Activated CD4-positive, alpha-beta T cell treated with anti-CD3 and anti-CD28 coated beads for 48 hours (primary cell): ENCODE measurements around the gene FHOD1.

Source experiments
- DNase-seq: peaks from one replicate; pipeline ENCODE4 v3.0.0-alpha.2; 2020

The FHOD1 gene

DNA sequence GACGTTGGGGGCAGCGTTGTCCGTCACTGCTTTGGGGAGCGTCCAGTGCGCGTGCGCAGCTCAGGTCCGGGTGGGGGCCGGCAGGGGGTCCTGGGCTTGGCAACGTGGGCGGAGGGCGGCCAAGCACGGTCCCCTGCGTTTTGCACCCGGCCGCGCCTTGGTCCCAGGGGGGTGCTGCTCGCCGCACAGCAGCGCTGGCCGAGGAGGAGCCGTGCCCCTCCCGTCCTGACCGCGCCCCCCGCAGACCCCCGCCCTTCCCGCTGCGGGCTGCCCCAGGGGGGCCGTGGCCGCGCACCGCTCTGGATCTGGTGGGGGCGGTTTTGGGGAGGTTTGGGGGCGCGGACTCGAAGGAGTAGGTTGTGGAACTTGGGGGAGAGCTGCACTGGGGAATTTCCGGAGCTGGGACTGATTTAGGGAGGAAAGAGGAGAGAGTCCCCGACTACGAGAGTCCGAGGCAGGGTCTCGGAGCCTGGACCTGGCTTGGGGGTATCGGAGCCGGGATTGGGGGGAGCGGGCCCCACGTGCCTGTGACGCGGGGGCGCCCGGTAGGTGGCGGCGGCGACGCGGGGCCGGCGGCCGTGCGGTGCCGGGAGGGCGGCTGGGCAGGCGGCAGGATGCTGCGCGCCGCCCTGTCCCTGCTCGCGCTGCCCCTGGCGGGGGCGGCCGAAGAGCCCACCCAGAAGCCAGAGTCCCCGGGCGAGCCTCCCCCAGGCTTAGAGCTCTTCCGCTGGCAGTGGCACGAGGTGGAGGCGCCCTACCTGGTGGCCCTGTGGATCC lies 1.3 kb upstream of the FHOD1 start, which contains the start of gene SLC9A5:
Gene SLC9A5, plus strand, starts transcription at position 579 of the 777 bp plus-strand sequence. Its CDS starts 36 bp downstream, at position 615.
- peak; percentile 36 for DNase-seq

- DNase-seq, result no peak
Observed at GRCh38 chr16:67248073-67248400, 756 bp upstream of the FHOD1 start.

GRCh38 chr16:67246756-67247191 lies 507 bp downstream of the FHOD1 start:
- DNase-seq, result no peak

DNA sequence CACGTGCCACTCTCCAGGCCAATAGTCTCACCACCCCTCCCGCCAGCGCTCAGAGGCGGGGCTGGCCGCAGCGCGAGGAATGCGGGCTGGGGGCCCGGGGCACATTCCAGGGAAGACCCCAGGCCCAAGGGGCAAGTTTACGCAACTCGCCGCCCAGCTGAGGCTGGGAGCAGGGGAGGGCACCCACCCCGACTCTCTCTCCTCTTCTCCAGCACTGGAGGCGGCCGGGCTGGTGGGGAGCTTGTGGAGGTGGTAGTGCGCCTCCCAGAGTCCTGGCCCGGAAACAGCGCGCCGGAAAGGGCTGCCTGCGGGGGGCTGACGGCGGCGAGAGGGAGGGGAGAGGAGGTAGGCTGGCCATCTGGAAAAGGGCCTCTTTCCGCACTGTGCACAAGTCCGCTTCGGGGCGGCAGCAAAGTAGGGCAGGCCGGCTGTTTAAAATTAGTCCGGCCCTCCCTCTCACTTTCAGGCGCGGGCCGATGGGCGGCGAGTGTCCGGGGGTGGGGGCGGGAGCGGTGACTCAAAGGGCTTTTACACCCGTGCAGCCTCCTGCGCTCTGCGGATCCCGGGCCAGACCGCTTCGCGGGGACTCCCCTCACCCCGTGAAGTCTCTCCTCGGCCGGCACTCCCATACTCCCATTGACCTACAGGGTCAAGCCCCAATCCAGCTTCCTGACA lies 1.1 kb downstream of the FHOD1 start:
- peak; percentile 74 for DNase-seq

DNA sequence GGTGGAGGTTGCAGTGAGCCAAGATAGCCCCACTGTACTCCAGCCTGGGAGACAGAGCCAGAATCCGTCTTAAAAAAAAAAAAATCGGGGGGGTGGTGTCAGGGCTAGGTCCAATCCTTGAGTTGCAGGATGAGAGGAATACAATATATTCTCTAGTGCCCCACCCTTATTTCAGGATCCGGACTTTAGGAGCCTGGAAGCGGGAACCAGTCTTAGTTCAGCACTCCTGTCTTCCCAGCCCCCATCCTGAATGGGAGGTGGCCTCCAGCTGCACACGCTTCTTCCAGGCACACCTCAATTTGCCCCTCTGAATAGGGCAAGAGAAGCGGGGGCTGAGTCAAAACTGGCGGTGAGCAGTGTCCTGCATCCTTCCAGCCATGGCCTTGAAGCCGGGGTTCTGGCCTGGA lies 1.6 kb downstream of the FHOD1 start:
- no peak for DNase-seq

- no peak for DNase-seq
Observed at GRCh38 chr16:67245186-67245585, 2.1 kb downstream of the FHOD1 start.

GRCh38 chr16:67244387-67245185 lies 2.7 kb downstream of the FHOD1 start:
- peak; percentile 87 for DNase-seq

DNA sequence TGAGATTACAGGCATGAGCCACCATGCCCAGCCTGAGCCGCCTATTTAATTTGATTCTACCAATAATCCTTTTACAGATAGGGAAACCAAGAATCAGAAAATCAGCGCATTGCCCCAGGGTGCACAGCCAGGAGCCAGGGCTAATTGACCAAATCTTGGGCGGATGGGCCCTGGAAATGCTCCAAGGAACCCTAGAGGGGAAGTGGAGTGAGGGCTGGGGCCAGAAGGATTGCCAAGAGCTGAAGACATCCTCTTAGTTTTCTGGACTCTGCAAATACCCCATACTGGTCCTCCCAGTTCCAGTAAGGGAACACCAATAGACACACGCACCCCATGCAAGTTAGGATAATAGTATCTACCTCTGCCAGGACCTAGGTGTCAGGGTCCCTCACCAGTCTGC lies 3.8 kb downstream of the FHOD1 start:
- no peak for DNase-seq

- DNase-seq, result no peak
Observed at GRCh38 chr16:67242138-67242730, 5.0 kb downstream of the FHOD1 start.

- DNase-seq, result no peak
Observed at GRCh38 chr16:67241008-67241900, 6.0 kb downstream of the FHOD1 start.

DNA sequence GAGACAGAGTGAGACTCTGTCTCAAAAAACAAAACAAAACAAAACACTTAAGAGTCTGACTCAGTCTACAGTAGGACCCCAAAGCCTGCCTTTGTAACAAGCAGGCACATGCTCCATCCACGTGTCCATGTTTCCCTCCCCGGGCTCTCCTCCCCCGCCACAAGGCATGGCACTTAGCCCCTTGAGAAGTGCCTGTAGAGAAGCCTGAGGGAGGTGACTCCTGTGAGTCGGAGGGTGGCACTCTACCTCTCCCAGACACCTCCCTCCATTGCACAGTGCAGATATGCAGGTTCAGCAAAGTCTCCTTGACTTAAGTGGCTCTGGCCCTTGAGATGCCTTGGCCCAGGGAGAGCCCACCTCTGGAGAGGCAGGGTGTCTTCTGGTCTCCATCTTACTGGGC lies 6.8 kb downstream of the FHOD1 start:
- no peak for DNase-seq

- no peak for DNase-seq
Observed at GRCh38 chr16:67238806-67239470, 8.3 kb downstream of the FHOD1 start.

GRCh38 chr16:67238278-67238575 lies 9.1 kb downstream of the FHOD1 start:
- DNase-seq, result no peak

DNA sequence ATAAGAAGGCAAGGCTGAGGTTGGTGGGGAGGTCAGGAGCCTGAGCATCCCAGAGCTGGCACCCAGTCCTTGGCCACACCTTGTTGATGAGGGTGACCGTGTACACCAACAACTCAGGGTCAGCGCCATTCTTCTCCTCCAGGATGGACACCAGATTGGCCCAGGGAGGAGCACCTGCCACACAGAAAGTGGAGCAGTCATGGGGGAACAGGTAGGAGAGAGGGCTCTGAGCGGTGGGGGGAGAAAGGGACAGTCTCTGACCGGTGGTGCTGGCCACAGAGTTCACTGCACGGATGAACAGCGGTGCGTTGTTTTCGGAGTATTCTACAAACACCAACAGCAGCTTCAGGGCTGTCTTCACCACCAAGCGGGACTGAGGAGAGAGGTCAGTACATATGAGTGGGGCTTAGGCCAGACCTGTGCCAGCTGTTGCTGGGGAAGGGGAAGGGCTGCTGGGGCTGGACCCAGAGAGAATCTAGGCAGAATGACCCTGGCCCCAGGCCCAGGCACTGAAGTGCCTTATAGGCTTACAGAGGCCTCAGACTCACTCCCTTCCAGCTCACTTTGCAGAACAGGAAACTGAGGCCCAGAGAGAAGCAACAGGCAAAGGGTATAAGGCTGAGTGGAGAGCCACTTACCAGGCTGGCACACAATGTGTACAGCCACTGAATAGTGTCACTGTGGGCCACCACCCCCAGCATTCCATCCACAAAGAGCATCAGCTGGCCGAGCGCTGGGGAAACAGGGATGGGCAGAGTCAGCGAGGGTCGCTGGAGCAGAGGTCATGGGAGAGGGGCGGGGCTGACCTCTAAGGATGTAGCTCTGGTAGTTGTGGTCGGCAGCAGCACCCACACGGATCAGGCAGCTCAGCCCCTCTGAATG lies 9.6 kb downstream of the FHOD1 start:
- no peak for DNase-seq

GRCh38 chr16:67236563-67237395 lies 10.5 kb downstream of the FHOD1 start:
- DNase-seq, result peak; percentile 93

DNA sequence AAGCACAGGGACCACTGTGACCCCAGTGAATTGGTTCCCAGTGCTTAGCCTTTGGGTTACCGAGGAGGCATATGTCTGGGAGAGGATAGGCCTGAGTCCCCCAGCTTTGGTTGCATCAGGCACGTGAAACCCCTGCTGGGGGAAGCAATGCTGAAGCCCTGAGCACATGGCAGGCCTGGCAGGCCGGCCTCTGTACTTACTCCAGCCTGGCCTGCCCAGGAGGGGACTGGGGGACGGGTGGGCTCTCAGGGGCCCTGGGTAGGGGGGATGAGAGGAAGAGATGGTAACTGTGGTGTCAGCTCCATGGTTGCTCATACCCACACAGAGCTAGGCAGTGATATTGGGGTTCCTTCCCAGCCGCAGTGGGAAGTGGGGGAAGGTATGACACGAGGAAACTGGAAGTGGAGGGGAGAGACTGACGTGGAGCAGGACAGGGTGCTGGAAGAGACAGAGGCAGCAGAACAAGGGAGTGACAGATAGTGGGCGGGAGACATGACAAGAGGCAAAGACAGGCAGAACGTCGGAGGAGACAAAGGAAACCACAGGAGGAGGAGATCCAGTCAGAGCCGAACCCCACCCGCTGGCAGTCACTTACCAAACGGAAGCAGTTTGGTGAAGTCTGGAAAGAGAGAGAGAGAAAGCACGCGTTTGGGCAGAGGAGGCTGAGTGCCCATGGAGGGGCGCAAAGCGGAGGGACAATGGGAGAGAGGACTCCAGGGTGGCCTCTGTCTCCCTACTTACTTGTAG lies 11.3 kb downstream of the FHOD1 start:
- DNase-seq, result peak; percentile 39

- no peak for DNase-seq
Observed at GRCh38 chr16:67234180-67234597, 13.1 kb downstream of the FHOD1 start.

GRCh38 chr16:67233596-67233995 lies 13.7 kb downstream of the FHOD1 start:
- DNase-seq, result no peak
